Colon (tissue), 2 donors: ENCODE data around the gene PTPRD.

ENCODE experiments used
- FAIRE-seq: peaks from 2 replicates; lab custom pipeline; 2012; peaks lifted over from hg19 to GRCh38; lab: Jason Lieb, UNC
- donor health status: control.
- donor health status: control.

PTPRD gene

DNA sequence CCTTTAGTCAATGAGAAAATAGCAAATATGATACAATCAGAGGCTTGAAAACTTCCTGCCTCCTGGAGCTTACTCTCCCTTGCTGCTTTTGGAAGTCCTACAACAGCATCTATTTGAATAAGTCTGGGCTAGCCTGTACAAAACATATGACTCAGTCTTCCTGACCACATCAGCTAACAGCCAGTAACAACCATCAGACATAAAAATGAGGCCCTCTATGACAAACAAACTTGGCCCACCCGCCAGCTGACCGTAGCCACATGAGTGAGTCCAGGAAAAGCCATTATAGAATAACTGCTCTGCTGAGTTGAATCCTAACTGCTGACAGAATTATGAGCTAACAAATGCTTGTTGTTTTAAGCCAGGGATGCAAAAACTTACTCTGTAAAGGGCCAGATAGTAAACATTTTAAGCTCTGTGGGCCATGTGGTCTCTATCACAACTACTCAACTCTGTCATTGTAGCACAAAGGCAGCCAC is 347.6 kb downstream of the PTPRD start:
- no peak for FAIRE-seq

DNA sequence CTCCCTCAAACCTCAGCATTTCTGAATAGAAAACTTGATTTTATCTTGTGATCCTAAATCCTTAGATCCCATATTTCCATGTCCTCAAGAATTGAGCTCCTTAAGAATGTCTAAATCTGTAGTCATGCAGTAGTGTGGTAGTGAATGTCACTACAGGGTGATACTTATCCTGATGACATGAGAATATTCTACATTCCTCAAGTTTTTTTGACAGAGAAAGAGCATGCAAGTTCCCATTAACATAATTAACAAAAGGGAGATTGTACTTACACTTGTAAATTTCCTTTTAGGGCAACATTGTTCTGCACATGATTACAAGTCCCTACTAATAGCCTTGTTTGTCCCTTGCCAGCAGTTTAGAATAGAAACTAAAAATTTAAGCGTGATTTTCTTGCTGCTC is 352.3 kb downstream of the PTPRD start:
- FAIRE-seq: no peak

DNA sequence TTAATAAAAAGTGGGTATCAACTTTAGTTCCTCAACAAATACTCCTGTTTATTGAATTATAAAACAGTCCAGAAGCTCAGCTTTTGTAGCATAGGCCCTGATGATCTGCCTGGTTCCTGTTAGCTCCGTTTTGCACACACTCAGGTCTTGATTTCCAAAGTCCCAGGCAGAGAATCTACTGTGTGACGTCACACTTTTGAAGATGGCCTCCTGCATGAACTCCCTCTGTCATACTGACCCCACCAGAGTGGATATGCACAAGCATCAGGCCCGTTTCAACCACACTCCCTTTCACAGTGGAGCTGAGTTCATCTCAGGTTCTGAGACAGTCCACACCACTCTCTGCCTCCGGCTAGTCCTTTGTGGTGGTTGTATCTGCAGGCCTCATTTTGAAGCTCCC is 353.1 kb downstream of the PTPRD start:
- FAIRE-seq: no peak

DNA sequence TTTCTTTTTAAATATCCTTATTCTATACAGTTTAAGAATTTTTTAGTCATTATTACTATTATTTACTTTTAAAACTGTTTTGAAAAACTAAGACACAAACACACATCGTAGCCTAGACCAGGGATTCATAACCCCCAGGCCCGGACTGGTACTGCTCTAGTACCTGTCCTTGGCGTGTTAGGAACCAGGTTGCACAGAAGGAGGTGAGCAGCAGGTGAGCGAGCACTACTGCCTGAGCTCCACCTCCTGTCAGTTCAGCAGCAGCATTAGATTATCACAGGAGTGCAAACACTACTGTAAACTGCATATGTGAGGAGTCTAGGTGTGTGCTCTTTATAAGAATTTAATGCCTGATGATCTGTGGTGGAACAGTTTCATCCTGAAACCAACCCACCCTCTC is 357.0 kb downstream of the PTPRD start:
- FAIRE-seq: no peak

DNA sequence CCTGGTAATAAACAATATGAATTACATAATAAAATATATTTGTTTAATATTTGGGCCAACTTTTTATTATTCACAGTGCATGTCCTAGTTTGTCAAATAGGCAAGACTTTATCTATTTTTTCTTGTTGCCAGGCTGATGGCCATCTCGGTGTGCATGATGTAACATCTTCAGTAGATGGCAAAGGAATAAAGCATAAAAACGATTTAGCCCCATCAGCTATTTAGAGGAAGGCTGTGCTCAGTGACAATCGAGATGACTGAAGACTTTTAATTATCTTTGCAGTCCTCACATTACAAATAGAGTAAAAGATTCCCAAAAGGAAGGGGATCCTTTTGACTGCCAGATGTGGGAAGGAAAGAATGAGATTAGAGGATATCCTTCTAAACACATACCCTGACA is 358.5 kb downstream of the PTPRD start:
- FAIRE-seq: no peak

DNA sequence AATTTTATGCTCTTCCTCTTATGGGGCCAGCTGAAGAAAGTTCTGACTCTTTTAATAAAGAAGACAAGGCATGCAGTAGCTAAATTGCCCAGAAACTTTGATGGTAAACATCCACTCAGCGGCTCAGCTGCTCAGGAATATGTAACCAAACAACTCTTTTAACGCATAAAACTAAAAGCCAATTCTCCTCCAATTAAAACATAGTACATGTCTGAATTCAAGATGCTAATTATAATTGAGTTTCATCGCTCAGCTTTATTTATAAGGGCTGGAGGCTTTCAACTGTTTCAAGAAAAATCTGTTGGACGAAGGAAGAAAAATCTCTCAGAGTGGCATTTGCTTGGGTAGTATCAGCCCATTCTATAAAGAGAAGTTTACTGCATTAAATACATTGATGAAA is 359.5 kb downstream of the PTPRD start:
- no peak for FAIRE-seq

DNA sequence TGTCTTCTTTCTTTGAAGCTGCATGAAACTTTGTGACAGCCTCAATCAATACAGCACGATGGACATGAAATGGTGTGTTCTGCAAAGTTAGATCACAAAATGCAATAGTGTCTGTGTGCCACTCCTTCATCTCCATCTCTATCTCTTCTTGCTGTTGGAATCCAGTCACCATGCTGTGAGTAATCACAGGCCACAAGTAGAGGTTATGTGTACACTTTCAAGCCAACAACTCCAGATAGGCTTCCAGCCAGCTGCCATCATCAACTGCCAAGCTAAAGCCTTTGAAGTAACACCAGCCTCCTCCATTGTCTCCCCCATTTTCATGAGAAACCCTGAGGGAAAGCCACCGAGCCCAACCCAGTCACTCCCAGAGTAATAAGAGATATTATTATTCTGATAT is 360.6 kb downstream of the PTPRD start:
- no peak for FAIRE-seq

DNA sequence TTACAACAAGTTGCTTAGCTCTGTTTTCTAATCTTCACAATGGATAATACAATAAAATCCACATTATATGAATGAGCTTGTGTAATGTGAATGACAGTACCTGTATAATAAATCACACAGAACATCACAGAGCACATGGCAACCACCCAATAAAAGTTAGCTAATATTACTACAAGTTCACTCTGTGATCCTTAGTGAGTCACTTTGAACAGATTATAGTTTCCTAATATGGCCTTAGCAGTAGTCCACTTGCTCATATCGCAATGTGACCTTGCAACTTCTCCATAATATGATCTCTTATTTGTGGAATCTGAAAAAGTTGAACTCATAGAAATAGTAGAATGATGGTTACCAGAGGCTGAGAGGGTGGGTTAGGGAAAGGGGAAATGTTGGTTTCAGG is 361.3 kb downstream of the PTPRD start:
- FAIRE-seq: no peak

DNA sequence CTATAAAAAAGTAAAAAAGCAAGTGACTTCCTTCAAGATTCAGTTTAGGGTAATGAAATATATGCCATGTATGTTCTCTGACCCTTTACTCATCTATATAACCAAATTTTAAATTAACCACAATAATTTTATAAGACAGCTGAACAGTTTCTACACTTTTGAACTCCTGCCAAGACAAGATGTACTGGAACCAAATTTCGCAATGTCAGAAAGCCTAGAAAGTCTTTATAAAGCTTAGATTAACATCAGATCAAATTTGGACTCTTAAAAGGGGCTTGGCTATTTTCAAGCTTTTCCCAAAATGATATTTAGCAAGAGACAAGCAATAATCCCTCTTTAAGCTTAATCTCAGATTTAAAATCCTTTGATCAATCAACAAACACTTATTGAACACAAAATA is 362.6 kb downstream of the PTPRD start:
- FAIRE-seq: no peak

DNA sequence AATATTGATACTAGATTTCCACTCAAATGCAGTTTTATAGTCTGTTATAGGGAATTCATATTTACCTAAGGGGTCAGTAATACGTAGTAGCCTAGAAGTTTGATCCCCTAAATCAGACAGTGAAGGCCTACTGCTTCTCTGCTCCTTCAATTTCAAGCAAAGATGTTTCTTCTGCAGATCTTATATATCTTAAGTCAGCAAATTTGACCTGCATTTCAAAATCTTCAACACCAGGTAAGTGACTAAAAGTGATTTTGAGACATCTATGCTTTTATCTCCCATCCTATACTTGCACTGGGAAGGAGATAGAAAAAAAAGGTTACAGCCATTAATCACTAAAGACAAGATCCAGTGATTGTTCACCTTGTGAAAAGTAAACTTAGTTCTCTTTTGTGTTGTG is 363.9 kb downstream of the PTPRD start:
- no peak for FAIRE-seq

DNA sequence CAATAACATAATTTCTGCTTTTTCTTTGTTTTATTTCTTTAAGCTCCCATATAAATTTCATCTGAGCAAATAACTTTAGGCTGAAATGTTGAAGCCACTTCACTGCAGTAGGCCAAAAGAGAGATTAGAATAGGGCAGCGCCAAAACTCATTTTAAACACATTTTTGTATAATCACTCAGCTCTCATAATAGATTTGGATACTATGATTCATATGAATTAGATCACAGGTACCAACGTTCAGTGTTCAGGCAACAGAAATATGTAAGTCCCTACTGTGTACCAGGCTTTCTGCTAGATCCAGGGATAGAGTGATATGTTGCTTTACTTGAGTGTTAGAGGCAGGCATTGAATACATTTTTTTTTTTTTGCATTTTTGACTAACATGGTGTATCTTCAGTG is 370.5 kb downstream of the PTPRD start:
- no peak for FAIRE-seq

DNA sequence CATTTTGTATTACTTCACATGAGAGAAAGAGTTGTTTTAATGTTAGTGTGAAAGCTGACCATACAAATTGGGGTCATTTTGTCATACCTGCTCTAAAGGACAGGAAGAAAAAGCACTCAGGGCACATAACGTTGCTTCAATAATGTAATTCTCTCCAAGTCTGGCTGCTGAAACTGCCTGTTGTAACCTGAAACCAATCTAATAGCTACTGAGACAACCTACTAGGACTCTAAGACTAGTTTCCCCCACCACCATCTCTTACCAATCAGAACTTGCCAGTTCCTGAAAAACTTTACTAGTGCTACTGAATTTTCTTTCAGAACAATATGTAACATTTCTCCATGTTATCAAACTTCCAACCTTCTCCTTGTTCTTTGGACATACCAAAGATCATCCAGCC is 374.7 kb downstream of the PTPRD start:
- FAIRE-seq: no peak

DNA sequence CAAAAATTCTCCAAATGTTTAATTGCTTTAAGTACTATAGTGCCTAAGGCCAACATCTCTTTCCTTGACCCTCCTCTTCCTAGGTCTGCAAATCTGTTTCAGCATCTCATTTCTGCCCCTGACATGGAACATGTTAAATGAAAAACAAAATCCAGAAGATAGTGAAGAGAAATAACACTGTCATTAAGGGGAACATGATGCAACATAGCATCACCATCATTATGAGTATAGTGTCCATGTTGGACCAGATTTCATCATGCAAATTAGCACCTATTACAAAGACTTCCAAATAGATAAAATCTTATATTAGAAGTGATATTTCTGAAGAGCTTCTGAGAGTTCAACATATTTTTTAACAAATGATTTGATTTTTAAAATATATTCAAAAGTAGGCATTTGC is 375.2 kb downstream of the PTPRD start:
- no peak for FAIRE-seq

DNA sequence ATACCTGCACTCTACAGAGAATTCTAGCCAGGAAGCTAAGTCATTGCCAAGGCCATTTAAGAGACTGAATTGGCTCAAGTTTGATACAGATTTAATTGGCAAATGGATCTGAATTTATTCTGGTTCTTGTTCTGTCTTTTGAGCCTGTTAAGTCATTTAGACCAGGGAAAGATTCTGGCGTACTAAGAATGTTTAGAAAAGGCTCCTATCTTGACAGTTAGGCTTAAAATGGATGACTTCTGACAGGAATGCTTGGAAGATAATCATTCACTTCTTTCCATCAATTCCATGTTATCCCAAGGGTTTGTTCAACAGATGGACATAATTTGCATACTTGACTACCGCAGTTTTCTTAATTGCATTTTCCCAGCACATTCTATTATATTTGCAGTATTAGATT is 376.6 kb downstream of the PTPRD start:
- no peak for FAIRE-seq

DNA sequence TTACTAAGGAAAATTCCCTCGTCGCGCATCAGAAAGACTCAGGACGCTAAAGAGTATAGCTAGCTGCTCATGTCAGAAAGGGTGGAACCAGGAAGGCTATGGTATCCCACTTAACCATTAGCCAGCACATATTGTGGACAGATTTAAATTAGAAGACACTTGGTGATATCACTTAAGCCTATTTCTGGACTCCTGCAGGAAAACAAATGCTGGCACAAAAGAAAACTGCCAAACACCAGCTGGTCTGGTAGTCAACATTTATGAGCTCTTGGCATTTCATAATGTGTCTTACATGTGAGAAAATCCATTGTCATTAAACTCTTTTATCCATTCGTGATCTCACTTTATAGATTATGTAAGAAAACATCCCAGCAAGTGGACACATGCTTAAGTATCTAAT is 377.4 kb downstream of the PTPRD start:
- no peak for FAIRE-seq

DNA sequence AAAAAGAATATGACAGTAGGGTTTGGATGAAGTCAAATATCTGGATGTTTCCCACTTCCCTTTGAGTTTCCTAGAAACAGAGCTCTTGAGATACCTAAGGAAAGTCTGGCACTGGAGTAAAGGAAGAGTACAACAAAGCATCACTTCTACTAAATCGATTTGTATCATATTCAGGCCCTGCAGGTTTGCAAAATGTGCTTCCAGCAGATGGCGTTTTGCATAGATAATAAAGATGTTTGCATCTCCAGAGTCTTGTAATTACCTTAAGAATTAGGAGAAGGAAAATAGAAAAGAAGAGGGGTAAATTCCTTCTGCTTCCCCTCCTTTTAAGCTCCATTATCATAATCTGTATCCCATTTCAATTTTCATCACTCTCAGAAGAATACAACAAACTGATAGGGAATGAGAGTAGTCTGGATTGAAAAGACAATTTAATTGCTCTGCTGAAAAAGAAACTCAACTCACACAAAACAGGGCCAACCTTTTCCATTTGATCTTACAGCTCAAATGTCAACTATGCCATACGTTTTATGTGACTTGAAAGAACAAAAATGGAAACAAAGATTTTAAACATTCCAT is 380.4 kb downstream of the PTPRD start:
- no peak for FAIRE-seq

DNA sequence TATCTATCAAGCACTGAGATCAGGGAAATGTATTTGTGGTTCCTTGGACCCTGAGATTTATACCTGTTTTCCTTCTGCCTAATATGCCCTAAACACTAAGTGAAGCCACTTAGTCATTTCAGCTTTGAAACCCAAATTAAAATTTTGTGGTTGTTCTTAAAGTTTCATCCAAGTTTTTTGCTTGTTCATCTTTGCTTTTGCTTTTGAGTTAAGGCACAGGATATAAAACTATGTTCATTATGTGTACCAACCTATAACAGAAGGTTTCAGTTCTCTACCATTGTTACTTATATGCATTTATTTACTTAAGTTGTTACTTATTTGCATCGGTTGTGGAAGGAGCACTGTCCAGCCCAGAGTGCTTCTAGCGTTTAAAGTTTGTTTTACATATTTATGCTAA is 382.3 kb downstream of the PTPRD start:
- no peak for FAIRE-seq

DNA sequence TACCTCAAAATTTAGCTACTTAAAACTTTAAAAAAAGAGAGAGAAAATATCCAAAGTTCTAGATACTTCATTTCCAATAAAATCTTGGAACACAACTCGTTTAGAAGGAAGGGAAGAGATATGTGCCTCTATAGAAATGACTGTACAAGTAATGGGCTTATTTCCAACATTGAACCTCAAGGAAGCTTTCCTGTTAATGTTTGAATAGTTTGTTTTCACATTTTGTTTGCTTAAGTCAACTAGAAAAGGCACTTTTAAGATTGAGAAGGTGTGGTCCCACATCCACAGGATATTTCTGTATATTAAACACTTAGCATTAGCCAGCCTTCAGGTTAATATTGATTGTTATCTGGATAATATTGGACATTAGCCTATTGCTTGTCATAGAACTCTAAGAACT is 384.7 kb downstream of the PTPRD start:
- no peak for FAIRE-seq

DNA sequence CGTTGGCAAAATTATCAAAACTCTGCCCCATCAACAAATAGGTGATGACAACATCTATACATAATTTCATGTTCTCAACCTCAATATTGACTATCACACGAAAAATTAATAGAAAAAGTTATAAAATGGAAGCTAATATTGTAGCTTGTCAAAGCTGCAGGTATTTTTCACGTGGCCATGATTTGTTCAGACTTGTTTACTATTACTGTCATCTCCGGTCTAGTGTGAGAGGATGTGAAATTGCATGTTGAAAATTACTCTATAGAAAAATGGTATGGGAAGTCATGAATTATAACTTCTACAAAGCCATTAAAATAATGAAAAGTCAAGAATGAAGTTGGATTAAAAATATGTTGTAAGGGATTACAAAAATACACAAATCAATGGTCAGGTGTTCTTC is 385.8 kb downstream of the PTPRD start:
- no peak for FAIRE-seq

DNA sequence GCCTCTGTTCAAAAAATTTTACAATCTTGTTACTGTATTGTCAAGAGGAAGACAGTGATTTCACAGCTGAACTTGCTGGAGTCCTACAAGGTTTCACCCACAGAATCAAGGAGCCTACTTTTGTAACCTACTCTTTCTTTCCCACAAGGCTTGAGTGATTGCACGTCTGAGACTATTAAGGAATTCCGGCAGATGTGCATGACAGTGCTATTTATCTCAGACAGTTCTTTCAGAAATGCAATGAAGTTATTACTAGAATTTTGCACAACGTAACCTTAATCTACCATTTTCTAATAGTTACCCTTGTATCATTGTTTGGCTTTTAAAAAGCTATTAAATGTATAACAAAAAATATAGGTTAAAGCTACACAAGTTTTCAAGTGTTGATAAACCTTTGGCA is 400.1 kb downstream of the PTPRD start:
- no peak for FAIRE-seq

DNA sequence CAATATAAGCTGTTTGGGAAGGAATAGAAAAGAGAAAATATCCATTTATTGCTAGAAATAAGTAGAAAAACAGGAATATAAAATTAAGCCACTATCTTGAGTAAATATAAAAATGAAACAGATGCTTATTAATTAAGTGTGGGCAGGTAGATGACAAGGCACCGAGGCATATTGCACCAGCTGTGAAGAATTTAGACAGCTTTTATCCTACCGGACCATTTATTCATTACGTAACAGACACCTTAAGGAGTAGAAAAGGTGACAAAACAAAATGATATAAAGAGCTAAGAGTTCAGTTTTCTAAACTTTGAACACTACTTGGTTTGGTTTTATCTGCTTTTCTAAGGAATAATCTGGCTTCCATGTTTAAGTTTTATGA is 404.1 kb downstream of the PTPRD start:
- FAIRE-seq: no peak

DNA sequence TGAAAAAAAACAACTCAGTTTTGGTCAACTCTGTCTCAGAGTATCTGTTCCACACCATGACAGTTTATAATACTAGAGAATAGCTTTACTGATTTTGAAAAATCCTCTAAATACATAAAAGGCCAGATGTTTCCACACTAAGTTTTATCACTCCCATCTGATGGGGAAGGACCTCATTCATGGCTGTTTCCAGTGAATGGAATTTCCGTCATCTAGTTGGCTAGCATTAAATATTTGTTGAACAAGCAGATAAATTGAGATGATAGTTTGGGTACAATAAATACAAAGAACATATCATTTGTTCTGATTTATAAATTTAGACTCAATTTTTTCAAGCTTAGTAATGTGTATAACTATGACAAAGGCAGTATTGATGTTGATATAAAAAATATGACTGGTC is 408.5 kb downstream of the PTPRD start:
- FAIRE-seq: no peak

DNA sequence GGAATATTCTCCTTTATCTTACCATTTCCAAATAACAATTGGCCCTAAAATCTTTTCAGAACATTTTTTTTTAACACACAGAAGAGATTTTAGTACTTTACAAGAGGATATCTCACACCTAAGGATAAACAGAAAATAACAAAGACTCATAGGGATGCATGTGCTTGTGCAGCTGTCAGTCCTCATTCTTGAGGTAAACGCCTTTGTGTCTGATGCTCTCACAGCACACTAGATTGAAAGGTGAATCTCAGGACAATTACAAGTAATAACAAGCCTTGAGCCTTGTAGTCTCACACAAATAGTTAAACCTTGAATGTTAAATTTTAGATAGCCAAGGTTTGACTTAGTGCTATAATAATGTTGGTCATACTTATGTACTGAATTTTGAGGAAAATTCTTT is 439.2 kb downstream of the PTPRD start:
- FAIRE-seq: no peak

DNA sequence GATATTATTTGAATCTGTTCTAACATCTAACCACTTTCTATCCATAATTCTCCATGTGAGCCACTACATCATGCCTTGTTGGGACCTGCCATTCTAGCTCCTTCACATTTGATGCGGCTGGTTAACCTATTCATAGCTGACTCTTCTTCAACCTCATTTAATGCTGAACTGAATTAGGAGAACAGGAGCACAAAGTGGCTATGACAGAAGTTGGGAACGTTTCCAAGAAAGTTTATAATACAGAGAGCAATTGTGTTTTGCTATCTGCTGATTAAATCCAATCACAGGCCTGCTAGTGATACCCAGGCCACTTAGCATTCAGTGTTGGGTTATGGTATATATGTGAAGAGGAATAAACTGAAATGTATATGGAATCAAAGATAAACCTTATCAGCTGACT is 440.3 kb downstream of the PTPRD start:
- no peak for FAIRE-seq

DNA sequence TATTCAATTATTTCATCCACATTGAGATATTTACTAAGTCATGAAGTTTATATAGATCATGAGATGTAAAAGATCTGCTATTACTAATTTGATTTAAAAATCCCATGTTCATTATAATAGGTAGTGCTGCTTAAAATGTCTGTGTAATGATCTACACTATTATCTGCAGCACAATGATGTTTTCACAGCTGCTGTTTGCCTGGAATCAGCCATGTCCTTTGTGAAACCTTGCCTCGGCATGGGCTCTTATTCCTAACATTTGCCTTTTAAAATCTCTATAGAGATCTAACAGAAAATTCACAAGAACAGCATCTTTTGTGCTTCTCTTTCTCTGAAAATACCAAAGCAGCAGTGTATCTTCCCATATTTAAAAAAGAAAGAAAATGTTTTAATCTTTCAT is 444.6 kb downstream of the PTPRD start:
- FAIRE-seq: no peak
